ENCODE data around the gene USP20. TPM values are rescaled to one million over a fixed set of nuclear protein-coding genes. Genes with fewer than 3 reads are reported as not detected.

The USP20 gene
- total RNA-seq, 6 donors from 2014 or later, result 17.3 to 75.4 (median 26.2) TPM

GRCh38 chr9:129806061-129806460, 29.2 kb upstream of the USP20 start:
- H3K4me1 ChIP-seq, result peaks cover 10 to 30% (median 13%) of the 10 kb centered on the region in 4 donors
- no peaks in the 10 kb centered on the region for H3K27me3 ChIP-seq
- H3K27ac ChIP-seq, result peak overlapping the region in 2 of 4 donors; percentile 13 to 35
- TF ChIP-seq CTCF (IDR thresholded peaks at IDR 0.05), result no peak
- no peak for TF ChIP-seq POLR2A (IDR thresholded peaks at IDR 0.05)
- no peak for TF ChIP-seq POLR2AphosphoS5 (IDR thresholded peaks at IDR 0.05)
- TF ChIP-seq EP300 (IDR thresholded peaks at IDR 0.05), result no peak
- H3K36me3 ChIP-seq, result peaks cover 0 to 36% (median 26%) of the 10 kb centered on the region in 4 donors
- WGBS, 2 donors, result 41 to 70% methylated on average over 4 of the region's 4 CpGs
- no peak overlapping the region for H3K4me3 ChIP-seq
- H3K9me3 ChIP-seq, result no peaks in the 10 kb centered on the region
- ATAC-seq (ENCODE audit: low FRiP score in 2 of 2) (no peak), DNase-seq (no peak)

- ATAC-seq (ENCODE audit: low FRiP score in 2 of 2) (no peak), DNase-seq (no peak)
- peaks cover 0 to 66% (median 43%) of the 10 kb centered on the region in 4 donors for H3K36me3 ChIP-seq
- no peaks in the 10 kb centered on the region for H3K9me3 ChIP-seq
- no peak for TF ChIP-seq CTCF (IDR thresholded peaks at IDR 0.05)
- no peak for TF ChIP-seq EP300 (IDR thresholded peaks at IDR 0.05)
- H3K27me3 ChIP-seq, result no peaks in the 10 kb centered on the region
- WGBS, 2 donors, result 72 to 85% methylated on average over 11 of the region's 11 CpGs
- no peak overlapping the region for H3K27ac ChIP-seq
- H3K4me1 ChIP-seq, result peaks cover 2 to 16% (median 4%) of the 10 kb centered on the region in 4 donors
- no peak overlapping the region for H3K4me3 ChIP-seq
Measured at GRCh38 chr9:129809346-129809745, 25.9 kb upstream of the USP20 start.

- Histone ChIP-seq H3K9me3 (no peaks in the 10 kb centered on the region), H3K4me3 (no peak overlapping the region), H3K27ac (no peak overlapping the region), H3K36me3 (peaks cover 0 to 74% (median 46%) of the 10 kb centered on the region in 4 donors), H3K4me1 (peaks cover 0 to 15% (median 3%) of the 10 kb centered on the region in 4 donors), H3K27me3 (no peaks in the 10 kb centered on the region)
- ATAC-seq (ENCODE audit: low FRiP score in 2 of 2) (no peak), DNase-seq (peak in 1 of 2 donors; percentile 44)
- WGBS, 2 donors, result 90 to 97% methylated on average over 7 to 11 of the region's 11 CpGs
- TF ChIP-seq POLR2AphosphoS5 (IDR thresholded peaks at IDR 0.05), result no peak
- no peak for TF ChIP-seq POLR2A (IDR thresholded peaks at IDR 0.05)
- no peak for TF ChIP-seq CTCF (IDR thresholded peaks at IDR 0.05)
- no peak for TF ChIP-seq EP300 (IDR thresholded peaks at IDR 0.05)
Measured at GRCh38 chr9:129810116-129810515, 25.1 kb upstream of the USP20 start.

- DNase-seq (no peak), ATAC-seq (ENCODE audit: low FRiP score in 2 of 2) (no peak)
- H3K36me3 ChIP-seq, result peaks cover 0 to 81% (median 52%) of the 10 kb centered on the region in 4 donors
- H3K4me3 ChIP-seq, result no peak overlapping the region
- H3K27me3 ChIP-seq, result no peaks in the 10 kb centered on the region
- no peak overlapping the region for H3K27ac ChIP-seq
- peaks cover 0 to 10% (median 2%) of the 10 kb centered on the region in 4 donors for H3K4me1 ChIP-seq
- 88 to 89% methylated on average over 6 of the region's 6 CpGs for WGBS, 2 donors
- no peaks in the 10 kb centered on the region for H3K9me3 ChIP-seq
- TF ChIP-seq POLR2AphosphoS5 (IDR thresholded peaks at IDR 0.05) (no peak), POLR2A (IDR thresholded peaks at IDR 0.05) (no peak), CTCF (IDR thresholded peaks at IDR 0.05) (no peak), EP300 (IDR thresholded peaks at IDR 0.05) (no peak)
Measured at GRCh38 chr9:129810788-129811187, 24.5 kb upstream of the USP20 start.

GRCh38 chr9:129811967-129812363, 23.3 kb upstream of the USP20 start:
- DNase-seq (no peak), ATAC-seq (ENCODE audit: low FRiP score in 2 of 2) (no peak)
- Histone ChIP-seq H3K36me3 (peaks cover 0 to 90% (median 63%) of the 10 kb centered on the region in 4 donors), H3K4me3 (no peak overlapping the region), H3K27me3 (no peaks in the 10 kb centered on the region), H3K27ac (no peak overlapping the region), H3K9me3 (no peaks in the 10 kb centered on the region), H3K4me1 (no peaks in the 10 kb centered on the region)
- TF ChIP-seq POLR2A (IDR thresholded peaks at IDR 0.05) (no peak), EP300 (IDR thresholded peaks at IDR 0.05) (no peak), POLR2AphosphoS5 (IDR thresholded peaks at IDR 0.05) (no peak), CTCF (IDR thresholded peaks at IDR 0.05) (no peak)
- WGBS, 2 donors, result 89 to 91% methylated on average over 6 of the region's 6 CpGs

All from upper lobe of left lung (tissue), 6 donors.